H9 (cell line): ENCODE results near the gene PIANP. TPM values are rescaled to one million over a fixed set of nuclear protein-coding genes. Genes with fewer than 3 reads are reported as not detected.
A peak's percentile ranks its signal among the peaks of the same experiment; 100 is the strongest.
"Not testable (repeated sequence)": the region's sequence is repeated elsewhere in the genome, so short reads cannot be mapped to it uniquely, and the experiment has no call there.

Experiments used
- DNase-seq: peaks from one replicate; pipeline ENCODE4 v3.0.0-alpha.2; 2017
- H2AFZ ChIP-seq: one replicate; pipeline ENCODE4 v1.6.1; 2013; ENCODE audit warnings: mild to moderate bottlenecking, low read length, control low read depth, moderate library complexity
- H2AK5ac ChIP-seq: 2 replicates; pipeline ENCODE4 v1.6.1; 2013; ENCODE audit warnings: low read length, control low read depth, mixed read lengths; ENCODE audit not compliant: insufficient read length
- H2BK120ac ChIP-seq: one replicate; pipeline ENCODE4 v1.6.1; 2013; ENCODE audit warnings: low read depth, mild to moderate bottlenecking, low read length, control low read depth, inconsistent platforms; ENCODE audit not compliant: poor library complexity, severe bottlenecking
- H2BK12ac ChIP-seq: 2 replicates; pipeline ENCODE4 v1.6.1; 2013; ENCODE audit warnings: low read length, control low read depth, mixed read lengths, low read depth; ENCODE audit not compliant: insufficient read length
- H2BK15ac ChIP-seq: 2 replicates; pipeline ENCODE4 v1.6.1; 2013; ENCODE audit warnings: low read depth, low read length, control low read depth
- H2BK20ac ChIP-seq: one replicate; pipeline ENCODE4 v1.6.1; 2013; ENCODE audit warnings: low read depth, mild to moderate bottlenecking, low read length, control low read depth, inconsistent platforms; ENCODE audit not compliant: poor library complexity, severe bottlenecking
- H2BK5ac ChIP-seq: 2 replicates; pipeline ENCODE4 v1.6.1; 2013; ENCODE audit warnings: low read length, control low read depth, mixed read lengths; ENCODE audit not compliant: insufficient read length
- H3K14ac ChIP-seq: 2 replicates; pipeline ENCODE4 v1.6.1; 2013; ENCODE audit warnings: low read length, control low read depth; ENCODE audit not compliant: insufficient read depth
- H3K18ac ChIP-seq: 2 replicates; pipeline ENCODE4 v1.6.1; 2013; ENCODE audit warnings: low read depth, mild to moderate bottlenecking, mixed read lengths, low read length, control low read depth; ENCODE audit not compliant: insufficient read length
- H3K23ac ChIP-seq: 2 replicates; pipeline ENCODE4 v1.6.1; 2013; ENCODE audit warnings: low read length, control low read depth, mixed read lengths, low read depth; ENCODE audit not compliant: insufficient read length
- H3K23me2 ChIP-seq: 2 replicates; pipeline ENCODE4 v1.6.1; 2013; ENCODE audit warnings: low read depth, mild to moderate bottlenecking, mixed read lengths, low read length, control low read depth; ENCODE audit not compliant: insufficient read length, poor library complexity, severe bottlenecking
- H3K27ac ChIP-seq: 2 replicates; pipeline ENCODE4 v1.5.1; 2013; ENCODE audit warnings: low read length, control low read depth, mixed read lengths, low read depth; ENCODE audit not compliant: insufficient read length
- H3K27me3 ChIP-seq: 2 replicates; pipeline ENCODE4 v1.6.1; 2013; ENCODE audit warnings: low read length, control low read depth, inconsistent platforms; ENCODE audit not compliant: insufficient read depth
- H3K4ac ChIP-seq: 2 replicates; pipeline ENCODE4 v1.6.1; 2013; ENCODE audit warnings: low read depth, mild to moderate bottlenecking, control low read depth, inconsistent platforms, low read length, moderate library complexity
- H3K4me1 ChIP-seq: 2 replicates; pipeline ENCODE4 v1.6.1; 2013; ENCODE audit warnings: low read length, control low read depth, inconsistent platforms; ENCODE audit not compliant: insufficient read depth
- H3K4me2 ChIP-seq: 2 replicates; pipeline ENCODE4 v1.6.1; 2013; ENCODE audit warnings: low read length, control low read depth, mixed read lengths; ENCODE audit not compliant: insufficient read length, insufficient read depth
- H3K56ac ChIP-seq: 2 replicates; pipeline ENCODE4 v1.6.1; 2013; ENCODE audit warnings: low read depth, mild to moderate bottlenecking, mixed read lengths, low read length, control low read depth; ENCODE audit not compliant: insufficient read length
- H3K79me1 ChIP-seq: 2 replicates; pipeline ENCODE4 v1.6.1; 2013; ENCODE audit warnings: low read depth, mild to moderate bottlenecking, moderate library complexity, low read length, control low read depth, inconsistent platforms; ENCODE audit not compliant: insufficient read depth, poor library complexity, severe bottlenecking
- H3K79me2 ChIP-seq: 2 replicates; pipeline ENCODE4 v1.6.1; 2013; ENCODE audit warnings: low read length, control low read depth, inconsistent platforms; ENCODE audit not compliant: insufficient read depth
- H3K9ac ChIP-seq: 2 replicates; pipeline ENCODE4 v1.6.1; 2013; ENCODE audit warnings: low read length, control low read depth, mixed read lengths; ENCODE audit not compliant: insufficient read length; ENCODE audit errors: extremely low read depth
- H3K9me3 ChIP-seq: one replicate; pipeline ENCODE4 v1.6.1; 2013; ENCODE audit warnings: low read depth, low read length, inconsistent platforms; ENCODE audit not compliant: control insufficient read depth
- H3T11ph ChIP-seq: one replicate; pipeline ENCODE4 v1.6.1; 2013; ENCODE audit warnings: mild to moderate bottlenecking, low read length, control low read depth, inconsistent platforms
- H4K20me1 ChIP-seq: one replicate; pipeline ENCODE4 v1.6.1; 2013; ENCODE audit not compliant: control insufficient read depth, insufficient read length, insufficient read depth
- H4K5ac ChIP-seq: 2 replicates; pipeline ENCODE4 v1.6.1; 2013; ENCODE audit warnings: low read depth, mild to moderate bottlenecking, mixed read lengths, low read length, control low read depth; ENCODE audit not compliant: insufficient read length
- H4K8ac ChIP-seq: replicated peaks from 2 replicates; pipeline ENCODE4 v1.6.1; 2013; ENCODE audit warnings: low read length, control low read depth, mixed read lengths, low read depth; ENCODE audit not compliant: insufficient read length
- H4K91ac ChIP-seq: 2 replicates; pipeline ENCODE4 v1.6.1; 2013; ENCODE audit warnings: low read depth, mild to moderate bottlenecking, moderate library complexity, mixed read lengths, low read length, control low read depth; ENCODE audit not compliant: insufficient read length
- H3K27ac Mint-ChIP-seq, 3 experiments: 2 replicates in 2 of 3; 3 replicates in 1 of 3; pipeline ENCODE4 v1.8.0; 2020 to 2021; ENCODE audit warnings: mixed read lengths in 3 of 3, mild to moderate bottlenecking in 1 of 3, moderate library complexity in 1 of 3
- H3K27me3 Mint-ChIP-seq: 2 replicates; pipeline ENCODE4 v1.8.0; 2021; ENCODE audit warnings: low read depth, mild to moderate bottlenecking, moderate library complexity, mixed read lengths
- H3K36me3 Mint-ChIP-seq, 3 experiments: 2 replicates in 2 of 3; 3 replicates in 1 of 3; pipeline ENCODE4 v1.8.0; 2020 to 2021; ENCODE audit warnings: low read depth in 3 of 3, mixed read lengths in 3 of 3; ENCODE audit not compliant: insufficient read depth in 1 of 3
- H3K4me1 Mint-ChIP-seq, 2 experiments: 2 replicates each; pipeline ENCODE4 v1.8.0; 2020; ENCODE audit warnings: mixed read lengths in 2 of 2
- H3K4me3 Mint-ChIP-seq, 2 experiments: 2 replicates in 1 of 2; 3 replicates in 1 of 2; pipeline ENCODE4 v1.8.0; 2020 to 2021; ENCODE audit warnings: mild to moderate bottlenecking in 2 of 2, mixed read lengths in 2 of 2, moderate library complexity in 1 of 2
- H3K9me3 Mint-ChIP-seq, 2 experiments: 2 replicates in 1 of 2; 3 replicates in 1 of 2; pipeline ENCODE4 v1.8.0; 2020; ENCODE audit warnings: mild to moderate bottlenecking in 2 of 2, mixed read lengths in 2 of 2, moderate library complexity in 1 of 2
- WGBS: extraction: QIAGEN DNeasy Blood & Tissue Kit; methylation state at CpG from one replicate; pipeline ENCODE4 v1.1.7; 2013; ENCODE audit warnings: missing lambda C conversion rate, low lambda C conversion rate, mixed read lengths; ENCODE audit not compliant: insufficient read length; ENCODE audit errors: extremely low coverage; 5-methylcytosine and 5-hydroxymethylcytosine counted together
- total RNA-seq: library from RNA; stranded (reverse); gene quantifications from 2 replicates; pipeline ENCODE4 v1.2.1, GENCODE V29; 2021
- TF ChIP-seq, protein P1 (sequence below): fragments of 200-600 bp; sonication (generic); conservative IDR thresholded peaks from 3 replicates; pipeline ENCODE4 v1.8.0; 2021; ENCODE audit warnings: antibody characterized with exemption, mild to moderate bottlenecking

The PIANP gene
- total RNA-seq, 1 experiment from 2014 or later, result 6.6 TPM

- H3K4me1 Mint-ChIP-seq, result peaks cover 0 to 7% of the 10 kb centered on the region in 2 experiments; a peak in 3 of 4 replicates
- H3K4ac ChIP-seq, result no peak overlapping the region
These were observed 45.3 kb upstream of the PIANP start for GRCh38 chr12:6745741-6746525.

DNA sequence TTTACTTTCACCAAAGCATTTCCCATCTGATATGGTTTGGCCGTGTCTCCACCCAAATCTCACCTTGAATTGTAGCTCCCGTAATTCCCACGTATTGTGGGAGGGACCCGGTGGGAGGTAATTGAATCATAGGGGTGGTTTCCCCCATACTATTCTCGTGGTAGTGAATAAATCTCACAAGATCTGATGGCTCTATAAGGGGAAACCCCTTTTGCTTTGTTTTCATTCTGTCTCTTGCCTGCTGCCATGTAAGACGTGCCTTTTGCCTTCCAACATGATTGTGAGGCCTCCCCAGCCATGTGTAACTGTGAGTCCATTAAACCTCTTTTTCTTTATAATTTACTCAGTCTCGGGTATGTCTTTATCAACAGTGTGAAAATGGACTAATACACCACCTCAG lies 42.7 kb upstream of the PIANP start:
- H3K18ac ChIP-seq, result not testable (repeated sequence)
- no CpG with 5 or more reads among the region's 7 CpGs for WGBS

More at GRCh38 chr12:6745741-6746525, 45.3 kb upstream of the PIANP start:
- Histone ChIP-seq H4K8ac (no peak overlapping the region), H3T11ph (no peak overlapping the region), H3K14ac (no peak overlapping the region), H3K9ac (no peak overlapping the region), H4K20me1 (no peaks in the 10 kb centered on the region), H2AFZ (no peak overlapping the region), H2BK5ac (no peak overlapping the region), H2AK5ac (no peak overlapping the region), H4K5ac (no peak overlapping the region), H3K27me3 (no peaks in the 10 kb centered on the region), H4K91ac (no peak overlapping the region), H3K4me1 (no peaks in the 10 kb centered on the region), H2BK12ac (no peak overlapping the region), H3K9me3 (no peaks in the 10 kb centered on the region), H3K4me2 (no peak overlapping the region), H3K18ac (no peak overlapping the region), H3K79me2 (no peaks in the 10 kb centered on the region; the same call in 1 of the 2 replicates), H3K79me1 (no peaks in the 10 kb centered on the region), H2BK120ac (no peak overlapping the region), H3K56ac (no peak overlapping the region), H2BK20ac (no peak overlapping the region), H3K23me2 (no peaks in the 10 kb centered on the region), H2BK15ac (no peak overlapping the region), H3K27ac (no peak overlapping the region), H3K23ac (no peak overlapping the region)
- no CpG with 5 or more reads among the region's 13 CpGs for WGBS
- Mint-ChIP-seq H3K4me3 (no peak overlapping the region), H3K36me3 (peaks cover 34 to 56% (median 53%) of the 10 kb centered on the region in 3 experiments; a peak in 6 of 7 replicates), H3K9me3 (no peaks in the 10 kb centered on the region), H3K27ac (peak overlapping the region in 2 of 3 experiments; percentile 85; a peak in 3 of 7 replicates), H3K27me3 (no peaks in the 10 kb centered on the region)
- no peak for DNase-seq
- TF ChIP-seq, protein P1, sequence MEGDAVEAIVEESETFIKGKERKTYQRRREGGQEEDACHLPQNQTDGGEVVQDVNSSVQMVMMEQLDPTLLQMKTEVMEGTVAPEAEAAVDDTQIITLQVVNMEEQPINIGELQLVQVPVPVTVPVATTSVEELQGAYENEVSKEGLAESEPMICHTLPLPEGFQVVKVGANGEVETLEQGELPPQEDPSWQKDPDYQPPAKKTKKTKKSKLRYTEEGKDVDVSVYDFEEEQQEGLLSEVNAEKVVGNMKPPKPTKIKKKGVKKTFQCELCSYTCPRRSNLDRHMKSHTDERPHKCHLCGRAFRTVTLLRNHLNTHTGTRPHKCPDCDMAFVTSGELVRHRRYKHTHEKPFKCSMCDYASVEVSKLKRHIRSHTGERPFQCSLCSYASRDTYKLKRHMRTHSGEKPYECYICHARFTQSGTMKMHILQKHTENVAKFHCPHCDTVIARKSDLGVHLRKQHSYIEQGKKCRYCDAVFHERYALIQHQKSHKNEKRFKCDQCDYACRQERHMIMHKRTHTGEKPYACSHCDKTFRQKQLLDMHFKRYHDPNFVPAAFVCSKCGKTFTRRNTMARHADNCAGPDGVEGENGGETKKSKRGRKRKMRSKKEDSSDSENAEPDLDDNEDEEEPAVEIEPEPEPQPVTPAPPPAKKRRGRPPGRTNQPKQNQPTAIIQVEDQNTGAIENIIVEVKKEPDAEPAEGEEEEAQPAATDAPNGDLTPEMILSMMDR, result no peak

More for the DNA sequence above, 42.7 kb upstream of the PIANP start:
- H3K79me1 ChIP-seq, DNase-seq, H2AFZ ChIP-seq, H3K4me3 Mint-ChIP-seq, H3K27me3 Mint-ChIP-seq, H4K8ac ChIP-seq, H2BK120ac ChIP-seq, H3K4me1 ChIP-seq, H3K4ac ChIP-seq, H3T11ph ChIP-seq, H3K4me1 Mint-ChIP-seq, H3K14ac ChIP-seq, H4K5ac ChIP-seq, H2BK15ac ChIP-seq, H4K91ac ChIP-seq, H2BK12ac ChIP-seq, H3K56ac ChIP-seq, H2BK20ac ChIP-seq, H3K23me2 ChIP-seq, H3K23ac ChIP-seq, H2AK5ac ChIP-seq, H3K9ac ChIP-seq, H3K79me2 ChIP-seq, H3K27me3 ChIP-seq, H3K27ac ChIP-seq, H2BK5ac ChIP-seq, H4K20me1 ChIP-seq, H3K4me2 ChIP-seq, H3K9me3 Mint-ChIP-seq, H3K9me3 ChIP-seq: not testable (repeated sequence)
- Mint-ChIP-seq H3K27ac (peak overlapping the region in 1 of 3 experiments; percentile 15; a peak in 1 of 7 replicates), H3K36me3 (peaks cover 14 to 30% (median 29%) of the 10 kb centered on the region in 3 experiments; a peak in 6 of 7 replicates)
